ENCODE measurements around the gene AQP6.

The AQP6 gene

DNA sequence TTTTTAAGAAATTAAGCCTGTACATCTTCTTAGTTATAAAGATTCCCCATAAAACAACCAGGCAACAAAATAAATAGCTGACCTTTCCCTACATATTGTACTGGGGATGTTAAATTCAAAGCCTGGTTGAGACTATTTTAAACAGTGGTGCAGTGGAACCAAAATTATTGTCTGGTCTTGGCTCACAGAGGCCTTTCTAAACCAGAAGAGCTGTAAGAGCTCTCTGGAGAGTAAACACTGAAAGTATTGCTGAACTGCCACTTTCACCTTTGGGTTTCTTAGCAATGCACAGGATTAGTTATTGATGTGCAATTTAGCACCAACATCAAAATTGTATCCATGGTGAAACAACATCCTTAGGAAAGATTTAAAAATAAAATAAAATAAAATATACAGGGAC, 31.9 kb downstream of the AQP6 start:
- no peak overlapping the region for H3K4me3 ChIP-seq (ENCODE audit: low read depth, low read length, poor library complexity, severe bottlenecking)
- no peaks in the 10 kb centered on the region for H3F3A ChIP-seq (ENCODE audit: insufficient read depth, low read length)
- no peaks in the 10 kb centered on the region for H3K27me3 ChIP-seq (ENCODE audit: insufficient read depth, low read length)
- H2AFZ ChIP-seq (ENCODE audit: low read length): no peak overlapping the region
- peaks cover 85% of the 10 kb centered on the region for H3K36me3 ChIP-seq (ENCODE audit: insufficient read depth, low read length)
- TF ChIP-seq EZH2 (IDR thresholded peaks at IDR 0.05; ENCODE audit: borderline replicate concordance, low read length): no peak
- TF ChIP-seq, protein P1, sequence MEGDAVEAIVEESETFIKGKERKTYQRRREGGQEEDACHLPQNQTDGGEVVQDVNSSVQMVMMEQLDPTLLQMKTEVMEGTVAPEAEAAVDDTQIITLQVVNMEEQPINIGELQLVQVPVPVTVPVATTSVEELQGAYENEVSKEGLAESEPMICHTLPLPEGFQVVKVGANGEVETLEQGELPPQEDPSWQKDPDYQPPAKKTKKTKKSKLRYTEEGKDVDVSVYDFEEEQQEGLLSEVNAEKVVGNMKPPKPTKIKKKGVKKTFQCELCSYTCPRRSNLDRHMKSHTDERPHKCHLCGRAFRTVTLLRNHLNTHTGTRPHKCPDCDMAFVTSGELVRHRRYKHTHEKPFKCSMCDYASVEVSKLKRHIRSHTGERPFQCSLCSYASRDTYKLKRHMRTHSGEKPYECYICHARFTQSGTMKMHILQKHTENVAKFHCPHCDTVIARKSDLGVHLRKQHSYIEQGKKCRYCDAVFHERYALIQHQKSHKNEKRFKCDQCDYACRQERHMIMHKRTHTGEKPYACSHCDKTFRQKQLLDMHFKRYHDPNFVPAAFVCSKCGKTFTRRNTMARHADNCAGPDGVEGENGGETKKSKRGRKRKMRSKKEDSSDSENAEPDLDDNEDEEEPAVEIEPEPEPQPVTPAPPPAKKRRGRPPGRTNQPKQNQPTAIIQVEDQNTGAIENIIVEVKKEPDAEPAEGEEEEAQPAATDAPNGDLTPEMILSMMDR (IDR thresholded peaks at IDR 0.05; ENCODE audit: low read length): no peak
- no peak overlapping the region for H3K4me2 ChIP-seq (ENCODE audit: low read length)
- no peak overlapping the region for H3K27ac ChIP-seq (ENCODE audit: low read depth, low read length, poor library complexity, severe bottlenecking)
- no peaks in the 10 kb centered on the region for H3K9me3 ChIP-seq (ENCODE audit: low read length)
- H3K9ac ChIP-seq (ENCODE audit: low read length): no peak overlapping the region
- H3K4me1 ChIP-seq (ENCODE audit: insufficient read depth, low read length, severe bottlenecking): peaks cover 35% of the 10 kb centered on the region
- no peaks in the 10 kb centered on the region for H4K20me1 ChIP-seq (ENCODE audit: insufficient read depth, low read length)
- peaks cover 12% of the 10 kb centered on the region for H3K79me2 ChIP-seq (ENCODE audit: insufficient read depth, low read length)
- no peaks in the 10 kb centered on the region for H3K9me2 ChIP-seq (ENCODE audit: low read depth, low read length)

DNA sequence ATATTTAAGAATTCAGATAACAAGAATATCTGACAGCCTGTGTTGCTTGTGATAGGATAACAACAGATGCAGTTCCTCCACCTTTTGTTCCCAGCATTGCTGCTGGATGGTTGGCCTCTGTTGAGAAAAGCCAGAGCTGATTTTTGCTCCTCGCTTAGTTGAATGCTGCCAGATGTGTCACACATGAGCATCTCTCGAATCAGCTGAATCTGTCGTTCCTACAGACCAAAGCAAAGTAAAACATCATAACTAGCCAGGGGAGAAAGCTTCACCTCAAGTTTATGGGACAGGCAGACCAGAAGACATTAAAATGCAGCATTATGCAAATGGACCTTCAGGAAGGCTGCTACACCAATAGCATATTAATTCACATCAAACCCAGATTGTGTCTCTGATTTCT, 32.4 kb downstream of the AQP6 start:
- Histone ChIP-seq H3K9me2 (ENCODE audit: low read depth, low read length) (no peaks in the 10 kb centered on the region), H4K20me1 (ENCODE audit: insufficient read depth, low read length) (no peaks in the 10 kb centered on the region), H3K36me3 (ENCODE audit: insufficient read depth, low read length) (peaks cover 86% of the 10 kb centered on the region), H3F3A (ENCODE audit: insufficient read depth, low read length) (no peaks in the 10 kb centered on the region), H2AFZ (ENCODE audit: low read length) (no peak overlapping the region), H3K27ac (ENCODE audit: low read depth, low read length, poor library complexity, severe bottlenecking) (peak overlapping the region; percentile 85), H3K9me3 (ENCODE audit: low read length) (no peaks in the 10 kb centered on the region), H3K4me3 (ENCODE audit: low read depth, low read length, poor library complexity, severe bottlenecking) (no peak overlapping the region), H3K4me1 (ENCODE audit: insufficient read depth, low read length, severe bottlenecking) (peaks cover 35% of the 10 kb centered on the region), H3K9ac (ENCODE audit: low read length) (no peak overlapping the region), H3K4me2 (ENCODE audit: low read length) (no peak overlapping the region), H3K79me2 (ENCODE audit: insufficient read depth, low read length) (peaks cover 12% of the 10 kb centered on the region), H3K27me3 (ENCODE audit: insufficient read depth, low read length) (no peaks in the 10 kb centered on the region)
- TF ChIP-seq, protein P1 (IDR thresholded peaks at IDR 0.05; ENCODE audit: low read length): no peak
- TF ChIP-seq EZH2 (IDR thresholded peaks at IDR 0.05; ENCODE audit: borderline replicate concordance, low read length): no peak

DNA sequence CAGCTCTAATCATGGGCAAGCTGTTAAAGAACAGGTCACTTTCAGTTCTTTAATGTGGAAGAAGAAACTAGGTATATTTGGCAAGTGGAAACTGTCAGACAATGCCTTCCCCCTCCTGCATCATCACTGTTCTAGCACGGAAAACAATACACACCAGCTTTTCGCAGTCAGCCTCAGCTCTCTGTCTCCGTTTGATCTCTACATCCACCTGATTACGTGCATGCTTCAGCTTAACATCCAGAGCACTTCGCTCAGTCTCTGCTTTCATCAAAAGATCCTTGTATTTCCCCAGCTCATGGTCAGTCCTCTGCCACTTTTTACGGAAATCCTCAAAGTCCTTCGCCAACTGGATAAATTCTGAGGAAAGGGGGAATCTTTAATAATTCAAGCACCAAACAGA, 33.5 kb downstream of the AQP6 start:
- TF ChIP-seq, protein P1 (IDR thresholded peaks at IDR 0.05; ENCODE audit: low read length): no peak
- TF ChIP-seq EZH2 (IDR thresholded peaks at IDR 0.05; ENCODE audit: borderline replicate concordance, low read length): no peak
- no peaks in the 10 kb centered on the region for H3K9me3 ChIP-seq (ENCODE audit: low read length)
- H3K27me3 ChIP-seq (ENCODE audit: insufficient read depth, low read length): no peaks in the 10 kb centered on the region
- peak overlapping the region; percentile 21; the same call in 1 of the 2 replicates for H3K4me2 ChIP-seq (ENCODE audit: low read length)
- H3F3A ChIP-seq (ENCODE audit: insufficient read depth, low read length): no peaks in the 10 kb centered on the region
- peak overlapping the region; percentile 10; the same call in 1 of the 2 replicates for H3K9ac ChIP-seq (ENCODE audit: low read length)
- H3K4me1 ChIP-seq (ENCODE audit: insufficient read depth, low read length, severe bottlenecking): peaks cover 35% of the 10 kb centered on the region
- H3K4me3 ChIP-seq (ENCODE audit: low read depth, low read length, poor library complexity, severe bottlenecking): no peak overlapping the region
- peaks cover 85% of the 10 kb centered on the region for H3K36me3 ChIP-seq (ENCODE audit: insufficient read depth, low read length)
- H3K27ac ChIP-seq (ENCODE audit: low read depth, low read length, poor library complexity, severe bottlenecking): peak overlapping the region; percentile 85
- H3K79me2 ChIP-seq (ENCODE audit: insufficient read depth, low read length): peaks cover 12% of the 10 kb centered on the region
- H2AFZ ChIP-seq (ENCODE audit: low read length): no peak overlapping the region
- H3K9me2 ChIP-seq (ENCODE audit: low read depth, low read length): no peaks in the 10 kb centered on the region
- H4K20me1 ChIP-seq (ENCODE audit: insufficient read depth, low read length): no peaks in the 10 kb centered on the region

Data from OCI-LY1 (cell line).